Measurements from ENCODE around the gene BEND6.

DNA sequence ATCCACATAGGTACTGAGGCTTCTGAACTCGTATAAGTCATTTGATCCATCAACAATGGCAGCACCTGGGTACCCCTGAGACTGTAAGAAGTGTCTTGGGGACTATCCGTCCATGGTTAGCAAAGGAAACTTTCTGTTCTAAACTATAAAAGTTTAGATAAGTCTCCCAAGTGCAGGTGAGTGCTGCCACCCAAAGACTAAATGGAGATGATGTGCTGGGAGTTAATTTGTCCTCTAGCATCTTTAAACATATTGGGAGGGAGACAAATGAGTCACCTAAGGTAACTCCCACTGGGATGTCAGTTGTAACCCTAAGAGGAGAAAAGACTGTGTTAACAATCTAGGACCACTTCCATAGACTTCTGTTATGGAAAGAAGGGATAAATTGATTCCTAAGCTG lies 6.2 kb downstream of the BEND6 start:
- no peak for TF ChIP-seq POLR2A (IDR thresholded peaks at IDR 0.05)
- TF ChIP-seq, protein P1, sequence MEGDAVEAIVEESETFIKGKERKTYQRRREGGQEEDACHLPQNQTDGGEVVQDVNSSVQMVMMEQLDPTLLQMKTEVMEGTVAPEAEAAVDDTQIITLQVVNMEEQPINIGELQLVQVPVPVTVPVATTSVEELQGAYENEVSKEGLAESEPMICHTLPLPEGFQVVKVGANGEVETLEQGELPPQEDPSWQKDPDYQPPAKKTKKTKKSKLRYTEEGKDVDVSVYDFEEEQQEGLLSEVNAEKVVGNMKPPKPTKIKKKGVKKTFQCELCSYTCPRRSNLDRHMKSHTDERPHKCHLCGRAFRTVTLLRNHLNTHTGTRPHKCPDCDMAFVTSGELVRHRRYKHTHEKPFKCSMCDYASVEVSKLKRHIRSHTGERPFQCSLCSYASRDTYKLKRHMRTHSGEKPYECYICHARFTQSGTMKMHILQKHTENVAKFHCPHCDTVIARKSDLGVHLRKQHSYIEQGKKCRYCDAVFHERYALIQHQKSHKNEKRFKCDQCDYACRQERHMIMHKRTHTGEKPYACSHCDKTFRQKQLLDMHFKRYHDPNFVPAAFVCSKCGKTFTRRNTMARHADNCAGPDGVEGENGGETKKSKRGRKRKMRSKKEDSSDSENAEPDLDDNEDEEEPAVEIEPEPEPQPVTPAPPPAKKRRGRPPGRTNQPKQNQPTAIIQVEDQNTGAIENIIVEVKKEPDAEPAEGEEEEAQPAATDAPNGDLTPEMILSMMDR (IDR thresholded peaks at IDR 0.05): no peak
